ENCODE data around the gene PTPN11.

PTPN11 gene

GRCh38 chr12:112466011-112466422 is 47.3 kb downstream of the PTPN11 start:
- peaks cover 4% of the 10 kb centered on the region for H3K36me3 ChIP-seq (ENCODE audit: control insufficient read depth, insufficient read depth, low read length)
- DNase-seq = no peak
- H3K4me1 ChIP-seq (ENCODE audit: control insufficient read depth, insufficient read depth, low read length, poor library complexity, severe bottlenecking) = no peaks in the 10 kb centered on the region
- H3K27me3 ChIP-seq (replicated peaks; ENCODE audit: control insufficient read depth, insufficient read depth, low read length, poor library complexity, severe bottlenecking) = no peaks in the 10 kb centered on the region
- H3K9me3 ChIP-seq (ENCODE audit: control insufficient read depth, low read length) = no peaks in the 10 kb centered on the region
- no peak overlapping the region for H3K4me3 ChIP-seq (ENCODE audit: insufficient read depth, low read depth, low read length, poor library complexity, severe bottlenecking)
- no peak overlapping the region for H3K27ac ChIP-seq (ENCODE audit: insufficient read depth, low read length, poor library complexity, severe bottlenecking)

DNA sequence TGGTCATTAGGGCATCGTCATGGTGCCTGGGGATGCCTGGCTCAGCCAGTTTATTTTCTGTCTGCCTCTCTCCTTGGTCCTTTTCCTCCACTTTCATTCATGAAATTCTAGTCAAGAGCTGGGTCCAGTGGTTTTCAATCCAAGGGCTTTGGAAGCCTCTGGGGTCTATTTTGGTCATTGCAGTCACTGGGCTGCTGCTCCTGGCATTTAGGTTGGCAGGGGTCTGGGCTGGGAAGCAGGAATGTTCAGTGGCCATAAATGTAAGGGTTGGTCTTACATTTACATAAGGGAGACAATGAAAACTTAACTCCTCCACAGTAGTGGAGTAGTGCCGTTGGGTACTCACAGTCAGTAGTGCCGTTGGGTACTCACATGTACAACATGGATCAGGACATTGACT is 48.1 kb downstream of the PTPN11 start:
- H3K4me3 ChIP-seq (ENCODE audit: insufficient read depth, low read depth, low read length, poor library complexity, severe bottlenecking) = no peak overlapping the region
- H3K4me1 ChIP-seq (ENCODE audit: control insufficient read depth, insufficient read depth, low read length, poor library complexity, severe bottlenecking) = no peaks in the 10 kb centered on the region
- DNase-seq = no peak
- H3K27ac ChIP-seq (ENCODE audit: insufficient read depth, low read length, poor library complexity, severe bottlenecking) = no peak overlapping the region
- H3K9me3 ChIP-seq (ENCODE audit: control insufficient read depth, low read length) = no peaks in the 10 kb centered on the region
- no peaks in the 10 kb centered on the region for H3K27me3 ChIP-seq (replicated peaks; ENCODE audit: control insufficient read depth, insufficient read depth, low read length, poor library complexity, severe bottlenecking)
- H3K36me3 ChIP-seq (ENCODE audit: control insufficient read depth, insufficient read depth, low read length) = peaks cover 4% of the 10 kb centered on the region

GRCh38 chr12:112468046-112468445 is 49.3 kb downstream of the PTPN11 start:
- no peaks in the 10 kb centered on the region for H3K4me1 ChIP-seq (ENCODE audit: control insufficient read depth, insufficient read depth, low read length, poor library complexity, severe bottlenecking)
- H3K9me3 ChIP-seq (ENCODE audit: control insufficient read depth, low read length) = no peaks in the 10 kb centered on the region
- no peak overlapping the region for H3K27ac ChIP-seq (ENCODE audit: insufficient read depth, low read length, poor library complexity, severe bottlenecking)
- H3K27me3 ChIP-seq (replicated peaks; ENCODE audit: control insufficient read depth, insufficient read depth, low read length, poor library complexity, severe bottlenecking) = no peaks in the 10 kb centered on the region
- H3K36me3 ChIP-seq (ENCODE audit: control insufficient read depth, insufficient read depth, low read length) = peaks cover 11% of the 10 kb centered on the region
- no peak for DNase-seq
- no peak overlapping the region for H3K4me3 ChIP-seq (ENCODE audit: insufficient read depth, low read depth, low read length, poor library complexity, severe bottlenecking)

DNA sequence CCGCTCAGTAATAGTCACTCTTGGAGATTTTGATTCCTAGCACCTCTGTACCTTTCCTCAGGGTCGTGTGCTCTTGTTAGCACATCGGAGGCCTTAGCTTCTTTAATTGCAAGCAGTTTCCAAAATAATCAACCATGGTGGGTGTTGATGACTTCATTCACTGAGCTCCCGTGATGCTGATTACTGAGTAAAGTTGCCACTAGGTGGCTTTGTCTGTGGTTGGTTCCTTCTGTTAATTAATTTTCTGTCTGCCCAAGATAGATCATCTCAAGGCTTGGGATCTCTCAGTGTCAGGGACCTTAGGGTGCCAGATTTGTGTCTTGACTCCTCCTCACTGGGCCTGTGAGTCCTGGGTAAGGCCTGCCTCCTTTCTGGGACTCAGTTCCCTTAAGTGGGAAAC is 54.3 kb downstream of the PTPN11 start:
- no peak overlapping the region for H3K4me3 ChIP-seq (ENCODE audit: insufficient read depth, low read depth, low read length, poor library complexity, severe bottlenecking)
- H3K4me1 ChIP-seq (ENCODE audit: control insufficient read depth, insufficient read depth, low read length, poor library complexity, severe bottlenecking) = no peaks in the 10 kb centered on the region
- no peak overlapping the region for H3K27ac ChIP-seq (ENCODE audit: insufficient read depth, low read length, poor library complexity, severe bottlenecking)
- H3K36me3 ChIP-seq (ENCODE audit: control insufficient read depth, insufficient read depth, low read length) = peaks cover 38% of the 10 kb centered on the region
- no peak for DNase-seq
- H3K27me3 ChIP-seq (replicated peaks; ENCODE audit: control insufficient read depth, insufficient read depth, low read length, poor library complexity, severe bottlenecking) = no peaks in the 10 kb centered on the region
- no peaks in the 10 kb centered on the region for H3K9me3 ChIP-seq (ENCODE audit: control insufficient read depth, low read length)

GRCh38 chr12:112479413-112479812 is 60.7 kb downstream of the PTPN11 start:
- no peaks in the 10 kb centered on the region for H3K27me3 ChIP-seq (replicated peaks; ENCODE audit: control insufficient read depth, insufficient read depth, low read length, poor library complexity, severe bottlenecking)
- DNase-seq = no peak
- no peak overlapping the region for H3K4me3 ChIP-seq (ENCODE audit: insufficient read depth, low read depth, low read length, poor library complexity, severe bottlenecking)
- H3K27ac ChIP-seq (ENCODE audit: insufficient read depth, low read length, poor library complexity, severe bottlenecking) = no peak overlapping the region
- peaks cover 62% of the 10 kb centered on the region for H3K36me3 ChIP-seq (ENCODE audit: control insufficient read depth, insufficient read depth, low read length)
- H3K9me3 ChIP-seq (ENCODE audit: control insufficient read depth, low read length) = no peaks in the 10 kb centered on the region
- no peaks in the 10 kb centered on the region for H3K4me1 ChIP-seq (ENCODE audit: control insufficient read depth, insufficient read depth, low read length, poor library complexity, severe bottlenecking)

DNA sequence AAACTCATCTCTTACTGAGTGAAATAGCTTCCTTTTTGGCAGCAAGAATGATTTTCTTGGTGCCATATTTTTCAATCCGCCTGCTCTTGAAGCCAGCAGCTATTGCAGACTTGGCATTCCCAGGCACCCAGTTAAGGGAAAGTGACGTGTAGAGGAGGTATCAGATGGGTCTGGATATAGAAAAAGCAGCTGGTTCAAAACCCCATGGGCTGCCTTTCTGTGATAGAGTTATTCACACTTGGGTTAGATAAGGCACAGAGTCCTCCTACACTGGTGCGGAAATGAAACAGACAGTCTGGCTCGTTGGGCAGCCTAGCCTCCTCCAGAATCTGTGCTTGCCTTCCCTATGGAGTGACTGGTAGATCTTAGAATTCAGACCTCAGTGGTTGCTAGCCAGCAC is 62.2 kb downstream of the PTPN11 start:
- Histone ChIP-seq H3K4me1 (ENCODE audit: control insufficient read depth, insufficient read depth, low read length, poor library complexity, severe bottlenecking) (no peaks in the 10 kb centered on the region), H3K4me3 (ENCODE audit: insufficient read depth, low read depth, low read length, poor library complexity, severe bottlenecking) (no peak overlapping the region), H3K27ac (ENCODE audit: insufficient read depth, low read length, poor library complexity, severe bottlenecking) (no peak overlapping the region), H3K27me3 (replicated peaks; ENCODE audit: control insufficient read depth, insufficient read depth, low read length, poor library complexity, severe bottlenecking) (no peaks in the 10 kb centered on the region), H3K9me3 (ENCODE audit: control insufficient read depth, low read length) (no peaks in the 10 kb centered on the region), H3K36me3 (ENCODE audit: control insufficient read depth, insufficient read depth, low read length) (peaks cover 57% of the 10 kb centered on the region)
- no peak for DNase-seq

- H3K27me3 ChIP-seq (replicated peaks; ENCODE audit: control insufficient read depth, insufficient read depth, low read length, poor library complexity, severe bottlenecking) = no peaks in the 10 kb centered on the region
- no peak overlapping the region for H3K4me3 ChIP-seq (ENCODE audit: insufficient read depth, low read depth, low read length, poor library complexity, severe bottlenecking)
- no peaks in the 10 kb centered on the region for H3K9me3 ChIP-seq (ENCODE audit: control insufficient read depth, low read length)
- H3K36me3 ChIP-seq (ENCODE audit: control insufficient read depth, insufficient read depth, low read length) = peaks cover 63% of the 10 kb centered on the region
- no peaks in the 10 kb centered on the region for H3K4me1 ChIP-seq (ENCODE audit: control insufficient read depth, insufficient read depth, low read length, poor library complexity, severe bottlenecking)
- H3K27ac ChIP-seq (ENCODE audit: insufficient read depth, low read length, poor library complexity, severe bottlenecking) = no peak overlapping the region
- DNase-seq = no peak
Observed at GRCh38 chr12:112482733-112483132, 64.0 kb downstream of the PTPN11 start.

GRCh38 chr12:112486361-112486760 is 67.6 kb downstream of the PTPN11 start:
- no peaks in the 10 kb centered on the region for H3K27me3 ChIP-seq (replicated peaks; ENCODE audit: control insufficient read depth, insufficient read depth, low read length, poor library complexity, severe bottlenecking)
- peaks cover 63% of the 10 kb centered on the region for H3K36me3 ChIP-seq (ENCODE audit: control insufficient read depth, insufficient read depth, low read length)
- H3K4me1 ChIP-seq (ENCODE audit: control insufficient read depth, insufficient read depth, low read length, poor library complexity, severe bottlenecking) = no peaks in the 10 kb centered on the region
- no peaks in the 10 kb centered on the region for H3K9me3 ChIP-seq (ENCODE audit: control insufficient read depth, low read length)
- no peak for DNase-seq
- no peak overlapping the region for H3K4me3 ChIP-seq (ENCODE audit: insufficient read depth, low read depth, low read length, poor library complexity, severe bottlenecking)
- no peak overlapping the region for H3K27ac ChIP-seq (ENCODE audit: insufficient read depth, low read length, poor library complexity, severe bottlenecking)

DNA sequence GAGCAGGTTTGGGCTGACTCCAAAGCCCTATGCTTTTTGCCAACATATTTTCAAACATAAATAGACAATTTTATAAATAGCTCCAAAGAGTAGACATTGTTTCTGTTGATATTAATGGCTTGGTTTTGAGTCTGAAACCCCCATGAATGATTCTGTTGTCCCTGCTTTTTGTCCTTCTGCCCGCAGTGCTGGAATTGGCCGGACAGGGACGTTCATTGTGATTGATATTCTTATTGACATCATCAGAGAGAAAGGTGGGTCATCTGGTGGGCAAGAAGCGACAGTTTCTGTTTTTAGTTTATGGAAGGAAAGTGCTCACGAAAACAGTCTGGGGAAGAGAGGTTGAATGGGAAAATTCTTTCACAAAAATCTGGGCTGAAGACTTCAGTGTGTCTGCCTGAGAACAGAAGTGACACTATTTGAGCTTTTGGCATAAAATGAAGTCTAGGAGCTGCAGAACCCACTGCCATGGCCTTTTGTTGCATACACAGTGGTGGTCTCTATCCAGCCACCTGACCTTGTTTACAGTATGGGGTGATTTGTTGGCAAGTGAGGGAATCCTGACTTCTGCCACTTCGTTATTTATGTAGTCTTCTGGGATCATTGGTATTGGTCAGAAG is 69.6 kb downstream of the PTPN11 start:
- Histone ChIP-seq H3K4me1 (ENCODE audit: control insufficient read depth, insufficient read depth, low read length, poor library complexity, severe bottlenecking) (no peaks in the 10 kb centered on the region), H3K27ac (ENCODE audit: insufficient read depth, low read length, poor library complexity, severe bottlenecking) (no peak overlapping the region), H3K4me3 (ENCODE audit: insufficient read depth, low read depth, low read length, poor library complexity, severe bottlenecking) (no peak overlapping the region), H3K27me3 (replicated peaks; ENCODE audit: control insufficient read depth, insufficient read depth, low read length, poor library complexity, severe bottlenecking) (no peaks in the 10 kb centered on the region), H3K36me3 (ENCODE audit: control insufficient read depth, insufficient read depth, low read length) (peaks cover 53% of the 10 kb centered on the region), H3K9me3 (ENCODE audit: control insufficient read depth, low read length) (no peaks in the 10 kb centered on the region)
- DNase-seq = no peak

GRCh38 chr12:112489456-112489855 is 70.7 kb downstream of the PTPN11 start:
- Histone ChIP-seq H3K27ac (ENCODE audit: insufficient read depth, low read length, poor library complexity, severe bottlenecking) (no peak overlapping the region), H3K4me3 (ENCODE audit: insufficient read depth, low read depth, low read length, poor library complexity, severe bottlenecking) (no peak overlapping the region), H3K36me3 (ENCODE audit: control insufficient read depth, insufficient read depth, low read length) (peaks cover 52% of the 10 kb centered on the region), H3K4me1 (ENCODE audit: control insufficient read depth, insufficient read depth, low read length, poor library complexity, severe bottlenecking) (no peaks in the 10 kb centered on the region), H3K27me3 (replicated peaks; ENCODE audit: control insufficient read depth, insufficient read depth, low read length, poor library complexity, severe bottlenecking) (no peaks in the 10 kb centered on the region), H3K9me3 (ENCODE audit: control insufficient read depth, low read length) (no peaks in the 10 kb centered on the region)
- DNase-seq = no peak

Data from effector memory CD4-positive, alpha-beta T cell (primary cell).